ENCODE data around the gene COQ6.
A peak's percentile ranks its signal among the peaks of the same experiment; 100 is the strongest.
"Not testable (repeated sequence)": the region's sequence is repeated elsewhere in the genome, so short reads cannot be mapped to it uniquely, and the experiment has no call there.

Gene COQ6

DNA sequence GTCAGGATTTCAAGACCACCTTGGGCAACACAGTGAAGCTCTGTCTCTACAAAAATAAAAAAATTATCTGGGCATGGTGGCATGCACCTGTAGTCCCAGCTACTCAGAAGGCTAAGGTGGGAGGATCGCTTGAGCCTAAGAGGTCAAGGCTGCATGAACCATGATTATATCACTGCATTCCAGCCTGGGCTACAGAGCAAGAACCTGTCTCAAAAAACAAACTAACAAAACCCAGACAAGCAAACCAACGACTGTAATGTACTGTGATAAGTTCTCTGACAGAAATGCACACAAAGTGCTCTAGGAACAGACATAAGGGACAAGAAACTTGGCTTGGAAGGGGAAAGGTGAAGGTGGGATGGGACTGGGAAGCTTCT, 46.6 kb downstream of the COQ6 start:
- Histone ChIP-seq H3K27me3 (ENCODE audit: low read depth) (no peaks in the 10 kb centered on the region), H3K36me3 (replicated peaks) (no peaks in the 10 kb centered on the region), H3K4me3 (no peak overlapping the region), H3K4me1 (no peaks in the 10 kb centered on the region), H3K9me3 (no peaks in the 10 kb centered on the region)
- DNase-seq (ENCODE audit: low spot score in 2 of 2), result no peak
- in situ Hi-C loops (cut with MboI; ENCODE audit: low sequenced_read_pairs), result no loop called here

DNA sequence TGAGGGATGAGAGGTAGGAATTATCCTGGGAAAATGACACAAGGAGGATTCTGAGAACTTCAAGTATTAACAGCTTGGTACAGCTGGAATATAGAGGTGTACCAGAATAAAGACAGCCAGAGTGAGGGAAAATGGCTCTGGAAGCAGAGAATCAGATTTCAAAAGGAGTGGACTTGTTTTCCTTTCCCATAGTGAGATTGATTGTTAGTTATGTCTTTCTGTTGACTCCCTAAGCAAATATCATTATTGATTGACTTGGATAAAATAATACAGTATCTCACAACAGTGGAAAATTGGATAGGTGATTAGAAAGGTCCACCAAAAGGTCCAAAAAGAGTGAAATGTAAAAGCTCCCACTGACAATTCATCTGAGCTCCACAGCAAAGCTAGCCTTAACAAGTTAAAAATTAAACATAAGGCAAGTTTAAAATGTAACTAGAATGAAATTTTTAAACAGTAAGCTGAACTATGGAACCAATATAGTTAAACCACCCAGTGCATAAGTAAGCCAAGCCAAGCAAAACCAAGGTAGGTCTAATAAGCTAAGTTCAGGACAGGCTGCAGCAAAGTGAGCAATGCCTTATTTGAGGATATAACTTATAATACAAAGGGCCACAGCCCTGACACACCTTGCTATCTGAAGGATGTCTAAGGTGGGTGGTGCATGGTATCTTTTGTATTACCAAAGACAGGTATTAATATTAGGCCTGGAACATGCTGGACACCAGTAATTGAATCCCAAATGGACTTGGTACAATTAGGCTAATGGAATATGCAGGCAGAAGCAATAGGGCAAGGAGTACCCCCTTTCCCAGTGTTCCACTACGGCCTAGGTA, 47.2 kb downstream of the COQ6 start:
- Histone ChIP-seq H3K27me3 (ENCODE audit: low read depth) (no peaks in the 10 kb centered on the region), H3K9me3 (no peaks in the 10 kb centered on the region), H3K4me3 (no peak overlapping the region), H3K36me3 (replicated peaks) (no peaks in the 10 kb centered on the region), H3K4me1 (no peaks in the 10 kb centered on the region)
- in situ Hi-C loops (cut with MboI; ENCODE audit: low sequenced_read_pairs), result no loop called here
- DNase-seq (ENCODE audit: low spot score in 2 of 2), result no peak

DNA sequence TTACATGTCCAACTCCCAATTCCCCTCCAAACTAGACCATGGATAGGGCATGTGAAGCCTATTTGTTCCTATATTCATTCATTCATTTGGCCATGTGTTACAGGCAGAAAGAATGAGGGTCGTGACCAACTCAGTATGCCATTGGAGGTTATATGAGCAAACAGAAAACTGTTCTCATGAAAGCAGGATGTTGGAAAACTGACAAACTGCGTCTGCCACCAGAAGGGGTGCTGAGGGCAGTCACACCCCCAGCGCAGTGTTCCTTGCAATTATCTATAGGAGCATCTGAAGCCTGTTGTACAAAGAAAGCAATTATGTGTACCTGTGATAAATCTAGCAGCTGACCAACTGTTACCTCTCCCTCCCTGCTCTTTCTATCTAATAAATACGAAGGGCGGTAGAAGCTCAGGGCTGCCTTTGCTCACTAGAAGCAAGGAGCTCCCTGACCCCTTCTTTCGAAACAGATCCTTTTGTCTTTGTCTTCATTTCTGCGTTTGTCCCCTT, 47.9 kb downstream of the COQ6 start:
- Histone ChIP-seq H3K4me1 (no peaks in the 10 kb centered on the region), H3K4me3 (no peak overlapping the region), H3K9me3 (no peaks in the 10 kb centered on the region), H3K27me3 (ENCODE audit: low read depth) (no peaks in the 10 kb centered on the region), H3K36me3 (replicated peaks) (no peaks in the 10 kb centered on the region)
- in situ Hi-C loops (cut with MboI; ENCODE audit: low sequenced_read_pairs), result no loop called here
- DNase-seq (ENCODE audit: low spot score in 2 of 2), result no peak

DNA sequence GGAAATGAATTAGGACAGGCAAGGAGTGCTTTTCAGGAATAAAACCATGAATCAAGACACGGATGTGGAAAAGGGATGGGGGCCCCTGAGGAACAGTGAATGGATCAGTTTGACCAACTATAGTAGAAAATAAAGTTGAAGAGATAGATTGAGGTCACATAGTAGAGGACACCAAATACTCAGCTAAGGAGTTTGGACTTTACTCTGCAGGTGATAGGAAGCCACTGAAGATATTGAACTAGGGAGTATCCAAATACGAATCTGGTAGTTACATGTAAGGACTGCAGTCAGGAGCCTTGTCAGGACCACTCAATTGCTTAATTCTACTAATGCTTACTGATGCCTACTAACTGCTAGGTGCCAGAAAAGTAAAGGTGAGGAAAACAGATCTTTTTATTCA, 48.6 kb downstream of the COQ6 start:
- in situ Hi-C loops (cut with MboI; ENCODE audit: low sequenced_read_pairs), result no loop called here
- H3K27me3 ChIP-seq (ENCODE audit: low read depth), result no peaks in the 10 kb centered on the region
- DNase-seq (ENCODE audit: low spot score in 2 of 2), result no peak

DNA sequence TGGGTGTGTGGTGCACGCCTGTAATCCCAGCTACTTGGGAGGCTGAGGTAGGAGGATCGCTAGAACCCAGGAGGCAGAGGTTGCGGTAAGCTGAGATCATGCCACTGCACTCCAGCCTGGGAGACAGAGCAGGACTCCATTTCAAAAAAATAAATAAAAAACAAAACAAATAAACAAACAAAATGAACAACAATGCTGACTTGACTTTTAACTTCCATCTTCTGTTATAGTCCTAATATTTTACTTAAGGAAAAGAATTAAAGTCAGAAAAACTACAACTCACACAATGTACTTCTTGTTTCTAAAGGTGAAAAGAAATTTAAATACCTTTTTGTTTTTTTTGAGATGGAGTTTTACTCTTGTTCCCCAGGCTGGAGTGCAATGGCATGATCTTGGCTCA, 55.6 kb downstream of the COQ6 start:
- DNase-seq (ENCODE audit: low spot score in 2 of 2); H3K4me1 ChIP-seq; H3K4me3 ChIP-seq; in situ Hi-C loops (cut with MboI; ENCODE audit: low sequenced_read_pairs); H3K27me3 ChIP-seq (ENCODE audit: low read depth); H3K9me3 ChIP-seq: not testable (repeated sequence)
- peaks cover 14% of the 10 kb centered on the region for H3K36me3 ChIP-seq (replicated peaks)

More for the DNA sequence above, 48.6 kb downstream of the COQ6 start:
- Histone ChIP-seq H3K36me3 (replicated peaks) (no peaks in the 10 kb centered on the region), H3K9me3 (no peaks in the 10 kb centered on the region), H3K4me3 (no peak overlapping the region), H3K4me1 (no peaks in the 10 kb centered on the region)

DNA sequence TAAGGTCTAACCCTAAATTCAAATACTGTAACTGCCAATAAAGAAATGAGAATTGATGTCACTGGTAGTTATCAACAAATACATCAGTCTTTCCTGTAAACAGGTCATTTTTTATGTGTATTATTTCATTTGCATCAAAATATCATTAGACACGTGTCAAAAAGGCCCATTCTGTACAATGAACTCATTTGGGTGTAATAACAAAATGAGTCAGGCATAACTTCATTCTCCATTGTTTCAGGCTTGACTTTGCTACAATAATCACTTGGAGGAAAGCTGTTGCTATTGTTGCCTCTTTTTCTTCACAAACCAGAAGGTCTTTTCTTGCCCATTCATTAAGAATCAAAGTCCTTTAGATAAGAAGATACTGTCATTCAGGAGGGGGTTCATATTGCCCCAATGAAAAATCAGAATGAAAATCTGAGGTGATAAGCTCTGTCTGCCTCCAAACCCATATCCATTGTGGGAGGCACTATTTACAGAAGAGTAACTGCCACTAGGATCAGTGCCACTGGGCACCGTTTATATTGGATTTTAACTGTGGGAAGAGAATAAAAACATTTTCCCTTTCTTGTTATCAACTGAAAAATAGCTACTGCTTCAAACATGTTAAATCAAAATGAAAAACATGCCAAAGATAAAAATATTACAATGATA, 58.9 kb downstream of the COQ6 start:
- in situ Hi-C loops (cut with MboI; ENCODE audit: low sequenced_read_pairs), result no loop called here
- peak in 1 of 2 experiments; percentile 45 for DNase-seq (ENCODE audit: low spot score in 2 of 2)
- H3K4me3 ChIP-seq, result no peak overlapping the region
- H3K9me3 ChIP-seq, result no peaks in the 10 kb centered on the region
- peaks cover 22% of the 10 kb centered on the region for H3K36me3 ChIP-seq (replicated peaks)
- no peaks in the 10 kb centered on the region for H3K27me3 ChIP-seq (ENCODE audit: low read depth)
- no peaks in the 10 kb centered on the region; the same call in 1 of the 2 replicates for H3K4me1 ChIP-seq

All from HAP-1 (cell line).